GM12892 (cell line): ENCODE measurements around the gene TJP1.
"Not testable (repeated sequence)": the region's sequence is repeated elsewhere in the genome, so short reads cannot be mapped to it uniquely, and the experiment has no call there.

Experiments
- DNase-seq: peaks from one replicate; pipeline ENCODE4 v3.0.0; 2011; ENCODE audit not compliant: insufficient read length
- FAIRE-seq: peaks from 2 replicates; lab custom pipeline; 2011; peaks lifted over from hg19 to GRCh38; lab: Jason Lieb, UNC
- POLR2A ChIP-seq: IDR thresholded peaks from 2 replicates; pipeline ENCODE4 v1.6.1; 2011; ENCODE audit warnings: low read depth, low read length, control low read depth
- POLR2AphosphoS5 ChIP-seq: IDR thresholded peaks from 2 replicates; pipeline ENCODE4 v1.6.1; 2011; ENCODE audit warnings: low read depth, low read length, control low read depth
- TAF1 ChIP-seq: IDR thresholded peaks from 2 replicates; pipeline ENCODE4 v1.6.1; 2011; ENCODE audit warnings: low read depth, mild to moderate bottlenecking, control low read depth, low read length, borderline replicate concordance

Gene TJP1

DNA sequence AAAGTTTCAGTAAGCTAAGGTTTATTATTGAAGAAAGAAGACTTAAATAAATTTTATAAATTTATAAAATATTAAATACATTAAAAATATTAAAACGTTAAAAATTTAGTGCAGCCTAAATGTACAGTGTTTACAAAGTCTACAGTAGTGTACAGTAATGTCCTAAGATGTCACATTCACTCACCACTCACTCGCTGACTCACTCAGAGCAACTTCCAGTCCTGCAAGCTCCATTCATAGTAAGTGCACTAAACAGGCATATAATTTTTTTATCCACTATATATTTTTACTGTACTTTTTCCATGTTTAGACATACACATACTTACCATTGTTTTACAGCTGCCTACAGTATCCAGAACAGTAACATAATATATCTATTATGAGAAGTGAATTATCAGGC is 51.5 kb downstream of the TJP1 start:
- FAIRE-seq (no peak), DNase-seq (no peak)
- TF ChIP-seq POLR2A (no peak), POLR2AphosphoS5 (no peak), TAF1 (no peak)

DNA sequence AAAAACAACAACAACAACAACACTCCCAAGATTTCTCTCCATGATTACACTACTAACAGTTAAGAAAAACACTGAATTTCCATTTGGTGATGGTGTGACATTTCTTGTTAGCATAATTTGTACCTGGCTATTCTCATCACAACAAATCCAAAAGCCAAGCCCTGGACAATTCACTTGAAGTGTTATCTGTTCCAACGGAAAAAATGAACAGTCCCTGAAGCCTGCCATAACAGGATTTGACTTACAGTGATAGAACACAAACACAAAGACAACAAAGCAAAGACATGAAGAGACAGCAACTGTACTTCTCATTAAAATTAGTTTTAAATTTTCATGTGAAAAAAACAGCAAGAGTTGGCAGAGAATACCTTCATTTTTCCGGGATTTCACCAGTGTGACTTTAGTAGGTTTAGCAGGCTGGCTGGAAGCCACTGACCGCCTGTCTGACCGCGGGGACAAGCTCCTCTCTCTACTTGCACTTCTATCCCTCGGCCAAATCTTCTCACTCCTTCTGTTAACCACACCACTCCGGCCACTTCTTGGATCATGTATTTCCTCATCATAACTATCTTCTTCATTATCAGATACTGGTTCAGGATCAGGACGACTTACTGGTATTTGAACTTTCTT is 56.3 kb downstream of the TJP1 start:
- DNase-seq (no peak), FAIRE-seq (no peak)
- TF ChIP-seq TAF1 (no peak), POLR2AphosphoS5 (no peak), POLR2A (no peak)

DNA sequence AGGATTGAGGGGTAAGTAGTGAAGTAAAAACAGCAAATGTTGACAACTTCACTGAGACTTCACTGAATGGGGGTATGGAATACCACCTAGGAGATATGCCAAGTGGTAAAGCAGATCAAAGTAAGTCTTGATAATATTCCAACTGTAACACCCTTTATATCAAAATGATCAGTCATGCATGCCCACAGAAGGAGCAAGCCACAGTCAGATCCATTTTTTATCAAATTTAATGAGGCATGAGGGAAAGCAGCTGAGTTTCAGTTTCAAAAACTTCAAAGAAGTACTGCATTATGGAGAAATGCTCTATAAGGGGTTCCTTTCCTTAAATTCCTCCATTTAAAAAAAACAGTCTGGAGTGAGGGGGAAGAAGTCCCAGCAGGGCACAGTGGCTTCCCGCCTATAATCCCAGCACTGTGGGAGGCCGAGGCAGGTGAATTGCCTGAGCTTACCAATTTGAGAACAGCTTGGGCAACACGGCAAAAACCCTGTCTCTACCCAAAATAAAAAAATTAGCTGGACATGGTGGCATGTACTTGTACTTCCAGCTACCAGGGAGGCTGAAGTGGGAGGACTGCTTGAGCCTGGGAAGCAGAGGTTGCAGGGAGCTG is 56.9 kb downstream of the TJP1 start:
- DNase-seq (no peak), FAIRE-seq (no peak)
- TF ChIP-seq TAF1 = no peak

DNA sequence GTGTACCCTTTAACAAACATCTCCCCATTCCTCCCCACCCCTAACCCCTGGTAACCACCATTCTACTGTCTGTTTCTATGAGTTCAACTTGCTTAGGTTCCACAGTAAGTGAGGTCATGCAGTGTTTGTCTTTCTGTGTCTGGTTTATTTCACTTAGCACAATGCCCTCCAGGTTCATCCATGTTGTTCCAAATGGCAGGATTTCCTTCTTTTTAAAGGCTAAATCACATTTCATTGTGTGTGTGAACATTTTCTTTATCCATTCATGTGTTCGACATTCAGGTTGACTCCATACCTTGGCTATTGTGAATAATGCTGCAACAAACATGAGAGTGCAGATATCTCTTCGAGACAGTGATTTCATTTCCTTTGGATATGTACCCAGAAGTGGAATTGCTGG is 62.7 kb downstream of the TJP1 start:
- DNase-seq = no peak
- no peak for TF ChIP-seq POLR2A
- TF ChIP-seq TAF1 = no peak
- no peak for TF ChIP-seq POLR2AphosphoS5
- FAIRE-seq = no peak

DNA sequence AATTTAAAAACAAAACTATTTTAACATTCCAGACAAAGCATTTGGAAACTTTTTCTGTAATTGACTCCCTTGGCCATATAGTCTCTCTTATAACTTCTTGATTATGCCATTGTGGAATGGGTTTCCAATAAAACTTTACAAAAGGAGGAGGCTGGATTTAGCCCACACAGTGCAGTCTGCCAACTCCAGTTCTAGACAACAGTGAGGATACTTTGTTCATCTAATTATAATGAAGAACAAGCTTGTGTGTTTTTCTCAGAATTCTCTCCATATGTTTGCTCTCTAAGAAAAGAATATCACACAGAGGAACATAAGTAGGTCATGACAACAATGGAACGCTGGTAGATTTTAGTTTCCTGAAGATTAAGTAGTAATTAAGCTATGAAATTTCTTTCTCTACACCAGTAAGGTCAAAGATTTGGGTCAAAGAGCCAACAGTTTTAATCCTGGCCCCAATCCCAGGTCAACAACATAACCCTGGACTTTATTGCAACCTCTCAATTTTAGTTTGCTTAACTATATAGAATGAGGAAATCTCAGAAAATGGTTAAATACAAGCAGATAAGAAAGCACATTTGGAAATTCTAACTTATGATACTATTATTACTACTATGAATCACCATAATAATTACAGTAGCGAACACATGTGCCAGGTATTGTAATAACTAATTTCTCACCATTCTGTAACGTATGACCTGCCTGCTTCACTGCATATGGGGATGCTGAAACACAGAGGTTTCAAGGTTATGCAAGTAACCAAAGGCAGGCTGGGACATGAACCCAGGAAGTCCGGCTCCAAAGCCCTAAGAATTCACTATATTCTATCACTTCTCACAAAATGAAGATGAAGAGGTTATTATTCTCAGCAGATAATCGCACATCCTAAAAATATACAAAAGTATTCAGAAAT is 65.7 kb downstream of the TJP1 start:
- DNase-seq (no peak), FAIRE-seq (no peak)
- TF ChIP-seq POLR2AphosphoS5 = no peak
- no peak for TF ChIP-seq TAF1
- no peak for TF ChIP-seq POLR2A

DNA sequence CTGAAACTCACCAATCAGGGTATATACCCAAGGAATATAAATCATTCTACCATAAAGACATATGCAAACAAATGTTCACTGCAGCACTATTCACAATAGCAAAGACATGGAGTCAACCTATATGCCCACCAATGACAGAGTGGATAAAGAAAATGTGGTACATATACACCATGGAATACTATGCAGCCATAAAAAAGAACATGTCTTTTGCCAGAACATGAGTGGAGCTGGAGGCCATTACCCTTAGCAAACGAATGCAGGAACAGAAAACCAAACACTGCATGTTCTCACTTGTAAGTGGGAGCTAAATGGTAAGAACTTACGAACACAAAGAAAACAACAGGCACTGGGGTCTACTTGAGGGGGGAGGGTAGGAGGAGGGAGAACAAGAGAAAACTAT is 68.3 kb downstream of the TJP1 start:
- DNase-seq, FAIRE-seq: not testable (repeated sequence)

DNA sequence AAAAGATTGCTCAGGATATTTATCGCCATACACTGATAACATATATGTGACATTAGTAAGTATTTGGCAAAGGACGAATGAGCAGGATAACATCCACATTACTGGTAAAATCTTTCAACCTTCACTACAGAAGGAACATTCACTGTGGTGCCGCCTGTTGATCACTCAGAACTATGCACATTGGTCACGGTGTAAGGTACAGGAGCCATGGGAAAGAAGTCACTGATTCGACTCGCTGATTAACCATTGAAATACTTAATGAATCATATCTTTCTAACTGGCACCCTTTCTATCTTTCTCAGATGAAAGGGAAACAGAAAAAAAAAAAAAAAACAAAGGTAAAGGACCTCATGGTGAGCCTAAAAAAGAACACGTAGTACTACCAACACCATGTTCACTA is 68.8 kb downstream of the TJP1 start:
- TF ChIP-seq TAF1 (no peak), POLR2A (no peak), POLR2AphosphoS5 (no peak)
- FAIRE-seq = no peak
- DNase-seq = no peak

DNA sequence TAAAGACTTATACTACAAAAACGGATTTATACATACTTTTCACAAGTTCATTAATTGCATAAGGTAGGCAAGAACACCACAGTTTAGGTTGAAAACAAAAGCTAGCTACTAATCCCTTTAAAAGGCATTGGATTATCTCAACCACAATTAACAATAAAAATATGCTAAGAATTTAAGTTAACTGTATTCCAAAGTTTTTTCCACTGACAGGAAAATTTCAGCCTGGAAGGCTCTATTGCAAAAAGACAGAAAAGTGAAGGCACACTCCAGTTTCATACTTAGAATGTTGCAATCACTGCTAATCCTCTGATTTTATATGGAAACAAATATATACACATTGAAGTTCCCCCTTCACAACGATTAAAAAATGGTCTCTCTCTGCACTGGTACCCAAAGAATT is 71.5 kb downstream of the TJP1 start:
- FAIRE-seq = no peak
- no peak for DNase-seq
- TF ChIP-seq POLR2AphosphoS5 (no peak), TAF1 (no peak), POLR2A (no peak)

DNA sequence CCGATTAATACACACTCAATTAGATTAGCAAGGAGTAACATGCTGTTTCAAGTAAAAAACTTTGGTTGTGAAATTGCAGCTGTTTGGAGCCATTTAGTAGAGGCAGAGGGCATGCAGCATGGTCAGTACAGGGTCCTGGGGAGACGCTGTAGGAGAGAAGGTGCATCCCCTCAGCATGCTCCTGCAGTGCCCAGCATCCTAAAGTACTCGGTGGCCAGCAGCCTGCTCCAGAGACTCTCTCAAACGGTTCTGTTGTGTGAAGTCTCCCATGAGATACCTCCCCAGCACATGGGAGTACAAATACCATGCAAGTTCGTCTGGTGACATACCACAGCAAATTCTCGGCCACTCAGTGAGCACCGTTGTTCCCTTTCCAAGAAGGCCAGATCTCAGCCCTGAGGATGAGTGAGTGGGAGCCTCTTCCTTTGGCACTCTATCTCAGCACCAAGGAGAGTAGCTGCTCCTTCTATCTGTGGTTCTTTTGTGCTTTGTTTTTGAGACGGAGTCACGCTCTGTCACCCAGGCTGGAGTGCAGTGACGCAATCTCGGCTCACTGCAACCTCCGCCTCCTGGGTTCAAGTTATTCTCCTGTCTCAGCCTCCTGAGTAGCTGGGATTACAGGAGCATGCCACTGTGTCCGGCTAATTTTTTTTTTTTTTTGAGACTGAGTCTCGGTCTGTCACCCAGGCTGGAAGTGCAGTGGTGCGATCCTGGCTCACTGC is 72.7 kb downstream of the TJP1 start:
- DNase-seq = no peak
- TF ChIP-seq POLR2AphosphoS5 (no peak), TAF1 (no peak), POLR2A (no peak)
- no peak for FAIRE-seq

DNA sequence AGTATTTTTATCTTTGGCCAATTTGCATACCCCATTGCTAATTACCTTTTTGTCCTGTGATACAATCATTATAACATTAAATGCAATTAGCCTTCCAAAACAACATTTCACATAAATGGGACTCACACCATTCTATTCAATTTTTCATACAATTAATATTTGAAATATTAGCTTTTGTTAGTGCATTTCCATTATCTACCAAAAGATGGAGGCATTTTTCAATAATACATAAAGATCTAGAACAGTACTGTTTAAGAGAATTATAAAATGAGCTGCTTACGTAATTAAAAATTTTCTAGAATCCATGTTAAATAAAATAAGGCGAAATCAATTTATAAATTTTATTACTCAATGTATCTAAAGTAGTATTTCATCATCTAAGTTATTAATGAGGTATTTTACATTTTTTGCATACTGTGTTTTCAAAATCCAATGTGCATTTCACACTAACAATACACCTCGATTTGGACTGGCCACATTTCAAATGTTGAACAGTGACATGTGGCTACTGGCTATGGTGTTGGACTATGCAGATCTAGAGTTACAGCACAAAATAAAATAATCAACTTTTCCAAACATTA is 74.3 kb downstream of the TJP1 start:
- FAIRE-seq = no peak
- TF ChIP-seq POLR2AphosphoS5 (no peak), POLR2A (no peak)
- no peak for DNase-seq

DNA sequence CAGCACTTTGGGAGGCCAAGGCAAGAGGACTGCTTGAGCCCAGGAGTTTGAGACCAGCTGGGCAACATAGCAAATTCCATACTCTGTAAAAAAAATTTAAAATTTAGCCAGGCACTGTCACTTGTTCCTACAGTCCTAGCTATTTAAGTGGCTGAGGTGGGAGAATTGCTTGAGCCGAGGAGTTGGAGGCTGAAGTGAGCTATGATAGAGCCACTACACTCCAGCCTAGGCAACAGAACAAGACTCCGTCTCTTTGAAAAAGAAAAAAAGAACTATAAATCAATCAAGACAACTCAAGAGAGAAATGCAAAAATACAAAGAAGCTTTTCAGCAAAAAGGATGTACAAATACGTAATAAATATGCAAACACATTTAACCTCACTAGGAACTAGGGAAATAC is 78.8 kb downstream of the TJP1 start:
- TF ChIP-seq TAF1 (no peak), POLR2A (no peak)
- FAIRE-seq = no peak
- no peak for DNase-seq
